ENCODE data around the gene CREB5.

The CREB5 gene

DNA sequence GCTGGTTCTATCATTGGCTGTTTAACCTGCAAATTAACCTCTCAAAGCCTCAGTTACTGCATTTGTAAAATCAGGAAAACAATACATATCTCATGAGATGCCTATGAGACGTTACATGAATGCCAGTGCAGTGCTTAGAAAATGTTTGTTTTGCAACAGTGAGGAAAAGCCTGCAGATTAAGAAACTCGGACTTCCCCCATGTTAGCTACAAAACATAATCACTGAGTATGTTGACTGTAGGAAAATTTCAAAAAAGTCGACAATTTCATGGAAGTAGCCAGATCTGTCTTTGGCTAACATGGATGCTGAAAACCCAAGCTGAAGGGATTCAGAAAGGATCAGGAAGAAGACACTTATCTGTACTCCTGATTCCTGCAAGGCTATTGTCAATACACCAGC lies 424.4 kb downstream of the CREB5 start:
- no peak for FAIRE-seq

DNA sequence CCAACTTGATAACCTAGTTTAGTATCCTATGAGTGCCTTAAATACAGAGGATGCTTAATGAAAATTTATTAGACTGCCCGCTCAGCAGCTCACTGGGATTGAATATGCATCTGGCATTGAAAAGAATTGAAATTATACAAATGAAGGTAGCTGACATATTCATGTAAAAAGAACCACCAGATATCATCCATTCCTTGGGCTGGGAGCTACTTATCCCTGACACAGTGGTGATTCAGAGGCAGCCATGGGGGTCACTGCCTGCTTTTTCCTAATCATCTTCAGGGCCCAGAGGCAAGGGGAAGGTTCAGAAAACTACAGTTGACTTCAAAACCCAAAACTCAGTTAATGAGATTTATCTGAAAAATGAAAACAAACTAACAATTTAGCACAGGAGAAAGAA lies 424.9 kb downstream of the CREB5 start:
- no peak for FAIRE-seq

DNA sequence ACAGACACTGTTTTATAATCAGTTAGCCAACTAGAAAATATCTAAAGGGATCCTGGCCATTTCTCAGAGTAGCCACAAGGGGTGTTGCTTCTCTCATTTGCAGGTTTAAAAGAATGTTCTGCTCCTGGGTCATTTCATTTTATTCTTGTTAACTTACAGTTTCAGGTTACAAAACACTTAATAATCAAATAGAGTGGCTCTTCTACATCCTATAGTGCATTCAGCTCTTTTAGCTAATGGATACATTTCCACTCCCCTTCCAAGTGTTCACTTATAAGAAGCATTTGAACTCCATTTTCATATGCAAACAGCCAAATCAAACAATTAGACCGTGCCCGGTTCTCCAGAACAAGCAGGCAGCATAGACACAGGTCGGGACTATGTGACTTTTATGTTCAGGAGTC lies 428.3 kb downstream of the CREB5 start:
- no peak for FAIRE-seq

DNA sequence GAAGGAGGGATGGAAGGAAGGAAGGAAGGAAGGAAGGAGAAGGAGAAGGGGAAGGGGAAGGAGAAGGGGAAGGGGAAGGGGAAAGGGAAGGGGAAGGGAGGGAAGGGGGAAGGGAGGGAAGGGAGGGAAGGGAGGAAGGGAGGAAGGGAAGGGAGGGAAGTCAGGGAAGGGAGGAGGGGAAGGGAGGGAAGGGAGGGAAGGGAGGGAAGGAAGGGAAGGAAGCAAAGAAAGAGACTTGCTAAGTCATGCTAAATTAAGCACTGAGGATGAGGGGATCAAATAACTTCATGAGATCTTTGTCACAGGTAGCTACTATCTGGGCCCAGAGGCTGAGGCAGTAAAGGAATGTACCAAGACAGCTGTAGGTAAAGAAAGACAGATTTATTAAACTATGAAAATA lies 429.4 kb downstream of the CREB5 start:
- no peak for FAIRE-seq

DNA sequence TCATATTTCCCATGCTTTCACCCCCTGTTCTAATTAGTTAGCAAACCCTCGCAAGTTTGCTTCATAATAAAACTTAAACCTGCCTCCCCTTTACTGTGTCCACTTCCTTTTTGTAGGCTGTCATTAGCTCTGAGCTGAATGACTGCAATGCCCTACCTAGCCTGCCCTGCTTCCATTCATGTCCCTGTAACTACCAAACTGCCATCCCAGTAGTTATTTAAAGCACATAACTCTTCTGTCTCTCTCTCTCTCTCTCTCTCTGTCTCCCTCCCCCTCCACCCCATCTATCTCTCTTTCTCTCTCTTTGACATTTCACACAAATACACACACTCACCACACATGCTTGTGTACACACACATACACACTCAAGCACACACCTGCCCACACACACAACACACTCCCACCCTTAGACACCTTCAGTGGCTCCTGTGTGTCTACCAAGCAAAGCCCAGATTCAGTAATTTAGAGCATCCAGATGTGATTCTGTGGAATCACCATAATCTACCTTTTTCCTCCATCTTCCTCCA lies 430.5 kb downstream of the CREB5 start:
- FAIRE-seq, result no peak

DNA sequence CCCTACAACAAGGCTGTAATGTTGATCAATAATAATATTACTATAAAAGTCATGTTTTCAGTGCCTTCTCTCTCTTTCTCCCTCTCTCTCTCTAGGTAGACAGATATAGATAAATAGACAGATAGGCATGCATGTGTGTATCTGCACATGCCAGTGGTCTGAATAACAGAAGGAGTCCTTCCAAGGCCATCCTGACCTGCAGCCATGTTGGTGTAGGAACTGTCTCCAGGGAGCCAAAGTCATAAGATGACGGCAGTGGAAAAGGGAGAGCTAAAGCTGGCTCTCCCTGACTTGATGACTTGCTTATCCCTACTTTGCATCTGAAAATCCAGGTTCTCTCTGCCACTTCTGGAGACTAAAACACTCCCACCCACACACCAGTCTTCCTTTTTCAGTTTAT lies 432.8 kb downstream of the CREB5 start:
- FAIRE-seq, result no peak

DNA sequence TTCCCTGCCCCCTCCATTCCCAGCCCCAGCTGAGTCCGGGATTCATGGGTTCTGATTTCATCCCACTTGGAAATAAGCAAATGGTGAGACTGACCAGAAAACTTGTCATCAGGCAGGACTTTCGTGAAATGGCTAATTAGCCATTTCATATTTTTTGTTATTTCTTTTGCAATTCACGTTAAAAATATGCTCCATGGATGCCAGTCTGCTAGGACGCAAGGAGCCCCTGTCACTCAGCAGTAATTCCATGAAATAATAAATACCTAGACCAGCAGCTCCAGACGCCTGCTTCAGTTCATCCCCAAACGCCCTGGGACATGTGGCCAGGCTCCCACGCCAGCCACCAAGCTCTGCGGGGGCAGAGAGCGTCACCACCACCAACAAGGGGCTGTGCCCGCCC lies 434.9 kb downstream of the CREB5 start:
- no peak for FAIRE-seq

DNA sequence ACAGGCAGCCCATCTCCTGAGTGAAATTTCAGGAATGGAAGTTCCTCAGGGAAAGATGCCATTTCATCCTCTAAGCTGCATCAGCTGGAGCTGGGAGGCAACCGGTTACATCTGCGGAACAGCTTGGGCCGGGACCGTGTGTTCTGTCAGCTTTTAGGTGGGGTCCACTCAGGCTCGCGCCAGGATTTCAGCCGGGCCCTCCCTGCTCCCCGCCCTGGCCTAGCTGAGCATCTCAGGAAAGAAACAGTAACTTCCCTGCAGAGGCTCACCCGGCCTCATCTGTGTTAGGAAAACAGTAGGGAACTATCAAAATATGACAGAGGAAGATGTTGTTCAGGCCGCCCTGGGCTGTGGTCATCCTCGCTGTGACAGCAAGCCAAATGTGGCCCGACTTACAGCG lies 435.4 kb downstream of the CREB5 start:
- no peak for FAIRE-seq

DNA sequence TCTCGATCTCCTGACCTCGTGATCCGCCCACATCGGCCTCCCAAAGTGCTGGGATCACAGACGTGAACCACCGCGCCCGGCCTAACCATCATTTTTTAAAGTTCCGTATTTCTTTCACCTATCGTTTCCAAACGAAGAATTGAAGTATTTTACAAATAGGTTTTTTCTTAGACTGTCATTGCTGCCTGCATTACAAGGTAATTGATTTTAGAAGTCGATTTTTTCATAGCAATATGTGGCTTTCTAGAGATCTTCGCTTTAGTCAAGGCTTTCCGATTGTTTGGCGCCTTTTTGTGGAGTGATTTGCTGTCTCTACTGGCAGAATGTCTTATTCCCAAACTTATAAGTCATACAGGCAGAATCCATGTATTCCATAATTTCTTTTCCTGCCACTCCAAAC lies 436.6 kb downstream of the CREB5 start:
- FAIRE-seq, result no peak

DNA sequence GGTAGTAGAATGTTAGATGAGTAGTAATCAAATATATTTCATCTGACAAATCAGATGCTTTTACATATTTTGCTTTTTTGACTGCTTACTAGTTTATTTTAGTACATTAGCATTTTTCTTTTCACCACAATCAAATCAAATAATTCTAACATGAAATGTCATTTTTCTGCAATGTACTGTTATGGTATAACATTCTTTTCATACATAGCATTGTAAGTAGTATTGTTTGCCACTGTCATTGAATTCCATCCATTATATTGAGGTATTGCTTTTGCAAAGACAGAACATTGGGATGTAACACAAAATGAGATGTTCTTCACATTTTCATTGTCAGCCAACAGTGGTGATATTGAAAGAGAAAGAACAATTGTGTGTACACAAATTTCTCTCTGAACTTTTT lies 438.4 kb downstream of the CREB5 start:
- FAIRE-seq, result no peak

DNA sequence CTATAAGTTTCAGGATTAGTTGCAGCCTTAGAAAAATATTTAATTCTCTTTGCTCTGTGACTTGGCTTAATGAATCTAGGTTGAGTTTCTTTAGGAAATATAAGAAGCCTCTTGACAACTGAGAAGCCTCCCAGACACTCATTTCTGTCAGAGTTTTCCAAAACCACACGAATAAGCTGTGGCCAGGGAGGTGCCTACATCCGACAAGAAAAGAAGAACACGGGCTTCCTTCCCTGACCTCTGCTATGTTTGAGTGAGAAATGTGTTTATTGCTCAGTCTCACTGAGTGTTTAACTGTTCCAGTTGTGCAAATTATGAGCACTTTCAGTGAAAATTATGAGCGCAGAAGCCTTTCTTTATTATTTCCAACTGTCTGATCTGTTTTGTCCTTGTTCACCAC lies 440.8 kb downstream of the CREB5 start:
- FAIRE-seq, result no peak

DNA sequence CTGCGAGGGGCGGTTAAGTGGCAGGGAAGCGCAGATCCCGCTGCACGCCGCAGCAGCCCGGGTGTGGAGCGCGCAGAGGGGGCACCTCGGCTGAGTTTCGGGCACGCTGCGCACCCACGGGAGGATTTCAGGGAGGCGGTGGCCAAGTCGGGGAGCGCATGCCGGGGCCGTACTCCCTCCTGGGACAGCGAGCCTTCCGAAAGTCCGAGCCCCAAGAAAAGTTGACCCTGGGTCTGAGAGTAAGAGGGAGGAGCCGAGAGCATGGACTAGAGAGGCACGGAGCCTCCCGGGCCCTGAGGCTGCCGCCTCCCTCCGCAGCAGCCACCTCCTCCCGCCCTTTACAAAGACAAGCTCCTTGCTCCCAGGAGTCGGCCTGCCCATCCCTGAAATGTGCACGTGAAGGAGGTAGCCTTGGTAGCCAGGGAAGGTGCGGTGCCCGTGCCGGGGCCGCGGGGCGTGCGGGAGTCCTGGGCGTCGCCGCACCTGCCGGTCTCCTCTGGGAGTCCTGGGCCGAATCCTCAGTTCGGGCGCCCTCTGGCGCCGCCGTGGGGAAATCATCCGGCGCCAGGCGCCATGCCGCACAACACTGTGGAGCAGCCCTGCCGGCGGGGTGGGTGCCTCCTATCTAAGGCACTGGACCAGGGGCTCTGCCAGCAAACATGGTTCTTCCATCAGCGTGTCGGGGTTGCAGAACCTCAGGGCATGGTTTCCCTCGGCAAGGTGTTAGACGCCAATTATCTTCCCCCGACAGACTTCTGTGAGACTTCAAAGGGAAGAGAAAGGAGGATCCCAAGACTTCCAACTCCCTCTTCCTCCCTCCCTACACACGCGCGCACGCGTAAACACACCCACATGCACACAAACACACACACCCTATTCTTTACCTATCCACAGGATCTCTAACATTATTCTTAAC lies 441.8 kb downstream of the CREB5 start:
- no peak for FAIRE-seq

DNA sequence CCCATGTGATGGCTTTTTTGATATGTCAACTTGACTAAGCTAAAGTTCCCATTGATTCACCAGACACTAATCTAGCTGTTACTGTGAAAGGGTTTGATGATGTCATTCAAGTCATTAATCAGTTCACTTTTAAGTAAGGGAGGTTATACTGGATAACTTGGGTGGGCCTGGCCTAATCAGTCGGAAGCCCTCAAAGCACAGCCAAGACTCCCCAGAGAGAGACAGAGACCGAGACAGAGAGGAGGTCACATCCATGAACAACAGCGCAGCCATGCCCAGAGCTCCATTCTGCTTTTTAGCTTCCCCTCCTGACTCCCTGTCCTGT lies 442.4 kb downstream of the CREB5 start:
- FAIRE-seq, result no peak

DNA sequence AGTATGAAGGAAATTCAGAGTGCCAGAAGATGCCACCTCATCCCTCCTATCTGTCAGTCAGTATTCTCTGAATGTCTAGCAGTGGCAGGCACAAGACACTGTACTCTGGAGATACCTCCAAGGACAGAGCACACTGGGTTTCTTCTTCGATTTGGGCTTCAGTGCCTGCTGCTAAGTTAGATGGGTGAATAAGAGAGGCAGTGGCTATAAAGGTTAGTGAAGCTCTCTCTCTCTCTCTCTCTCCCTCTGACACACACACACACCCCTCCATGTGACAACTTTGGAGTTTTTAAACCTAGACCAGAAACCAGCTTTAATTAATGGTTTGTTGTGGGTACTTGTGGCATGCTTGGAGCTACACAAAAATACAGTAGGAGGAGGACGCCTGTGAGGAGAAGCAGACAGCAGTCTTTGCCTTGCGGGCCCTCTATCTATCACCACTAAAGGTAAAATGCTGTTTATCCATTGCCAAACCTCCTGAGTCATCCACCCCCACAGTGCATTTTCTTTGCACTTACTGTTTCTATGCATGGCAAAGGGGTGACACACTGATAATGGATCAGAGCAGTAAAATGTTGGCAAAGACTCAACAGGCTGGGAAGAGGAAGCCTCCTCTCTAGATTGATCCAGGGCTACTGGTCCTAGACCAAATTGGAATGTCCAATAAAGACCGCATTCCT lies 443.4 kb downstream of the CREB5 start:
- FAIRE-seq, result no peak

DNA sequence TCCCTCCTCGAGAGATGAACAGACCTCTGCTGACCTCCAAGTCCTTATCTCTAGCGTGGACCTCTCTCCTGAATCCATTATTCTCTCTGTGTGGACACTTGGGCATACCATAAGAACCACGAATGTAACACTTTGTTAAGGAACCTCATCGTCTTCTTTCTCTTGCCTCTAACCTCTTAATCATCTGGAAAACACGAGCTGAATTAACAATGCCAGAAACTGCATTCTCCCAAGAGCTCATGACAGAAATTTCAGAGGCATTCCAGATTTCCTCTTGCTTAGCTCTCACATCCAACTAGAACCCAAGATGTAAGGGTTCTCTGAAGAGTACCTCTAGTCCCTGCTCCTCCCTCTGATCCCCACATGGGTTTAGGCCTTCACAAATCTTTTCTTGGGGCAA lies 444.3 kb downstream of the CREB5 start:
- no peak for FAIRE-seq

DNA sequence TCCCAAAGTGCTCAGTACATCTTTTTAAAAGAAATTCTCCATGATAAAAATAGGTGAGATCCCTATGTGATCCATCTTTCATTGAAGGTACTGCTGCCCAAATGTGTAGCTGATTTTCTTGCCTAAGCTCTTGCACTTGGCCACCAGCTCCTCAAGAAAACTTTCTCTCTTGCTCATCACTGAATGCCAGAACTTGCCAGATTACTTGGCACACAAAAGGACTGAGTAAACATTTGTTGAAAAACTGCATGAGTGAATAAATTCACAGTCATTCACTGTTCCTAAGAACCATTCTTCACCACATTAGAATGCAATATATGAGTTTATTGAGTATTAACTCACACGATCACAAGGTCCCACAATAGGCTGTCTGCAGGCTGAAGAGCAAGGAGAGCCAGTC lies 445.9 kb downstream of the CREB5 start:
- FAIRE-seq, result no peak

DNA sequence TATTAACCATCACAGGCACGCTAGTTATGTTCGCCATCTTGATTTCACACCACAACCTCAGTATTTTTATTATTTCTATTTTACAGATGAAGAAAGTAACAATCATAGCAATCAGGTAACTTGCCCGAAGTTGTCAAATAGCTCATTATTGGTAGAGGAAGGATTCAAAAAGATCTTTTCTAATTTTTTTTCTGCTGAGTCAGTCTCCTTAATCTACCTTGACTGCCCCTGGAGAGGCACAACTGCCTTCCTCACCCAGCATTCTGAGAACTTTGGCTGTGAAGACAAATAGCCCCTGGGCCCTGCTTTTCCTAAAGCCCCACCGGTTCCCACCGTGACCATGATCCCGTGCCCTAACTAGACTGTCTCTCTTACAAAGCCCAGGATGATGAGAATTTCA lies 446.6 kb downstream of the CREB5 start:
- FAIRE-seq, result no peak

DNA sequence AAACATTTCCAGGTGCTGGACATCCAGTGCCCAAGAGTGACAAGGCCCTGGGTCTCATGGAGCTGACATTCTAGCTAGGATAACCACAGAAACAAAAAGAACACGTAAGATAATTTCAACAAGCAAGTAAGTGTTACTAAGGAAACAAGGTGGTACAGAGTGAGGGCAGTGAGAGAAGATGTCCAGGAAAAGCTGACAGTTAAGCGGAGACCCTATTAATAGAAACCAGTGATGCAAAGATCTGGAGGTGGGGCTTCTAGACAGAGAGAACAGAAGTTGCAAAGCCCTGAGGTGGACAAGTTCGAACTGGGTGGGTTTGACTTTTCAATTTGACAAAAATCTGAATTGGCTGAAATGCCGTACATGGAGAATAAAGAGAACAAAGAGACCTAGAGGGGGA lies 449.5 kb downstream of the CREB5 start:
- FAIRE-seq, result no peak

DNA sequence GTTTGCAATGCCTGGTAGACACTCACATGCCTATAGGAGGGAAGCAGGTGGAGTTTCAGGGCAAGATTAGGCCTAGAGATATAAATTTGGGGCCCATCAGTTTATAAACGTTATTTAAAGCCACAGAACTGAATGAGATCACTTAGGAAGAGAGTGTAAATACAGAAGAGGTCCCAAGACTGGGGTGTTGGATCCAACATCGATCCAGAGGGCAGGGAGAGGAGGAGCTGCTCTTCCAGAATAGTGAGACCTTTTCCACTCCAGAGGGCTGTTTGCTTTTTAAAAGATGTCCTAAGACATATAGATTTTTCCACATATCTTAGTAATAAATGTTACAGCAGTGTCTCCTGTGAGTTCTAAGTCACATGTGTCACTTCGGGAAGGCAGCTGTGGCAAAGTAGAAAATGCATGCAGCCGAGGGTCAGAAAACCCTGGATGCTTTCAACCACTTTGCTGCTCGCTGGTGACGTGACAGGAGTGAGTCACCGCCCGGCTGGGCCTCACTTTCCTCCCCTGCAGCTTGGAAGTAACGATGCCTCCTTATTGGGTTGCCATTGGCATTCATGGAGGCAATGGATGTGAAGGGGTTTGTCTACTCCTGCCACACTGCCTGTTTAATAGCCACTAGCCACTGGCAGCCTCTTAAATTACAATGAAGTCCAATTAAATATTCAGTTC lies 450.4 kb downstream of the CREB5 start:
- FAIRE-seq, result no peak

DNA sequence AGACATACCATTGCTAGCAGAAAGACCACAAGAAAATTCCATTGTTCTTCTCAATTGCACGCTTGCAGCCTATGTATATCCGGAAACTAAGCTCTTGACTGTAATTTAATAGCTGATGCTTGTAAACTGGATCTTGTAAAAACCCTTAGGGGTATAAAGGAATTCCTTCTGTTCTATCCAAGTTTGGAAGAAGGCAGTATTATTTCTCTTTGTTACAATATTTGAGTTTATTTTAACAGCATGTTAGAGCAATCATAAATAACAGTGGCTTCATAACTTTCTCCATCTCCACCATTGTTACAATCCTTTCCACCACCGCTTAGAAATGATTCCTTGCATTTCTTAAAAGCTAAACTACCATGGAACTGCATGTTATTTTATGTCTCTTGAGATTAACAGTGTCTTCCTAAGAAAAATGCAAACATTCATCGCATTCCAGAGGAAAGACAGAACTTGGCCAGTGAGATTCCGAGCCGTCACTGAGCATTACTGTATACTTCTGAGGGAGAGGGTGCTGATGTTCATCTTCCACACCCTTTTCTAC lies 453.4 kb downstream of the CREB5 start:
- no peak for FAIRE-seq

DNA sequence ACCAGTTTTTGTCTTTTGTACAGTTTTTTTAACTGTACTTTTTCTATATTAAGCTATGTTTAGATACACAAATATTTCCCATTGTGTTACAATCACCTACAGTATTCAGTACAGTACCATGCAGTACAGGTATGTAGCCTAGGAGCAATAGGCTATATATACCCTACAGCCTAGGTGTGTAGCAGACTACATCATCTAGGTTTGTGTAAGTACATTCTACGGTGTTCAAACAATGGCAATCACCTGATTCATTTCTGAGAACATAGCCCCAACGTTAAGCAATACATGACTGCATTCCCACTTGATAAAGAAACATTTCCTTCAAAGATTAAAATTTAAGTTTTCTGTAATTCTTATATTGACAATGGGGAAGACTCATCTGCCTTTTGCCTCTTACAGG lies 456.4 kb downstream of the CREB5 start:
- no peak for FAIRE-seq

DNA sequence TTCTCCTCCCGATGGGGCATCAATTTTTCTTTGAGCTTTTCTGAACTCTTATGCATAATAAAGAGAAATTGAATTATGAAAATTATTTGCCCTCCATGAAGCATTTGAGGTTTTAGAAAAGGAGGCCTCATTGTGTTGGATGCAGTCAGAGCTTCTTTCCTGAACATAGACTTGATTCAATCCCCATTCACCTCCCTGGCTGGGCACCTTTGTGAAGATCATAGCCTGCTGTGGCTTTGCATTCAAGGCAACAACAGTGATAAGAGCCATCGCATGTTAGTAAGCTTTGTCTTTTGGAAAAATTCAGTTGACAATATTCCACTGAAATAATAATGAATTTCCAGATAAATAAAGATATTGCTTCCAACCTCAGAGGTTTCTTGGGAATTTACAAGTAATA lies 458.8 kb downstream of the CREB5 start:
- no peak for FAIRE-seq

DNA sequence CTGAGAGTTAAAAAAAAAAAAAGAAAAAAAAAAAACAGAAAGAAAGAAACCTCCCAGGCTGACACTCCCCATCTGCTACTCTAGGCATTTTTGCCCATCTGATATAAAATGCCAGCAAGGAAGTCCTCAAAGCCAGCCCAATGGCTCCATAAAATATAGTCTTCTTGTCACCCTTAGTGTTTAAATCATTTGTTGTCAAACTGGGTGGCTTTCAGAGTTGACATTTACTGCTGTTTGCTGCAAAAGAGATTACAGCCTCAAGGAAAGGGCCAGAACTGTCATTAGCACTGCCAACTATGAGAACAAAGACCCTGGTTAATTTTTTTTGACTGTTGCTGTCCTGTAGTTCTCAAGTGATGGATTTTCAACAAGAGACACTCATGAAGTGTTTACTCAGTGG lies 459.3 kb downstream of the CREB5 start:
- FAIRE-seq, result no peak

DNA sequence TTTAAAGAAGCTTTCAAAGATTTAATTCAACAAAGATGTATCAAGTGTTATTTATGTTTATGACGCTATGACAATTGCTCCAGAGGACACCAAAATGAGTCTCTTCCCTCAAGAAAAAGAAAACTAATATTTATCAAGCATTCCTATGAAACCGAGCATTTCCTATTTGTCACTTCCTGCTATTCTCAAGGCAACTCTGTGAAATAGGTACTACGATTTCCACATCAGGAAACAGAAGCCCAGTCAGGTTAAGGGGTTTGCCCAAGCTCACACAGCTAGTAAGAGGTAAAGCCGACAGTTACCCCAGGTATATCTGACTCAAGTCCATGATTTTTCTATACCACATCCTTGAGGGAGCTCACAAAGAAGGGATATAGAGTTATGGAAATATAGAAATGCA lies 459.9 kb downstream of the CREB5 start:
- no peak for FAIRE-seq

Data from TTC549 (cell line).